Motor neuron (in vitro differentiated cells): ENCODE measurements around the gene LRP5. TPM values are rescaled to one million over a fixed set of nuclear protein-coding genes. Genes with fewer than 3 reads are reported as not detected.
"Not testable (repeated sequence)": the region's sequence is repeated elsewhere in the genome, so short reads cannot be mapped to it uniquely, and the experiment has no call there.

Experiments used
- ATAC-seq, 8 experiments: fragments of 200-7000 bp; cut with Tn5 transposase; replicated peaks in 6 of 8; 2 replicates each; pipeline ENCODE4 v1.8.0; 2021; ENCODE audit warnings: mild to moderate bottlenecking in 8 of 8, moderate library complexity in 8 of 8
- H3K27ac ChIP-seq, 2 donors: fragments of 250-450 bp; sonication (Bioruptor Pico); 2 replicates each; pipeline ENCODE4 v1.9.0; 2021; ENCODE audit warnings: antibody characterized with exemption in 2 of 2, mild to moderate bottlenecking in 2 of 2, moderate library complexity in 1 of 2
- H3K4me1 ChIP-seq, 2 donors: fragments of 250-450 bp; sonication (Bioruptor Pico); replicated peaks in 1 of 2; 2 replicates each; pipeline ENCODE4 v1.6.1; 2021; ENCODE audit warnings: antibody characterized with exemption in 2 of 2, mild to moderate bottlenecking in 2 of 2, moderate library complexity in 1 of 2
- H3K4me3 ChIP-seq, 5 donors: fragments of 250-450 bp; sonication (Bioruptor Pico); 2 replicates each; pipeline ENCODE4 v1.9.0; 2021; ENCODE audit warnings: antibody characterized with exemption in 5 of 5, mild to moderate bottlenecking in 5 of 5, moderate library complexity in 4 of 5
- WGBS, 10 experiments: fragments of 450-650 bp; shearing (Covaris generic); methylation state at CpG; one replicate each; pipeline ENCODE4 v1.0.0; 2022; 5-methylcytosine and 5-hydroxymethylcytosine counted together
- in situ Hi-C, 9 experiments: fragments of 400-800 bp; cut with MboI; loops; one replicate each; pipeline ENCODE4 v1.15.0; 2021; ENCODE audit warnings: low sequenced_read_pairs in 9 of 9, low pct_unique_long_range_greater_than_20kb in 2 of 9; ENCODE audit not compliant: unreplicated experiment in 9 of 9
- total RNA-seq, 8 experiments: library from RNA; unstranded; fragments of 300-600 nt; gene quantifications; 2 replicates each; pipeline versions ENCODE4 v1.2.3 to v1.2.4, GENCODE V29; 2022

Gene LRP5
- total RNA-seq, 8 experiments from 2014 or later, result 4.8 to 49.4 (median 14.0) TPM

DNA sequence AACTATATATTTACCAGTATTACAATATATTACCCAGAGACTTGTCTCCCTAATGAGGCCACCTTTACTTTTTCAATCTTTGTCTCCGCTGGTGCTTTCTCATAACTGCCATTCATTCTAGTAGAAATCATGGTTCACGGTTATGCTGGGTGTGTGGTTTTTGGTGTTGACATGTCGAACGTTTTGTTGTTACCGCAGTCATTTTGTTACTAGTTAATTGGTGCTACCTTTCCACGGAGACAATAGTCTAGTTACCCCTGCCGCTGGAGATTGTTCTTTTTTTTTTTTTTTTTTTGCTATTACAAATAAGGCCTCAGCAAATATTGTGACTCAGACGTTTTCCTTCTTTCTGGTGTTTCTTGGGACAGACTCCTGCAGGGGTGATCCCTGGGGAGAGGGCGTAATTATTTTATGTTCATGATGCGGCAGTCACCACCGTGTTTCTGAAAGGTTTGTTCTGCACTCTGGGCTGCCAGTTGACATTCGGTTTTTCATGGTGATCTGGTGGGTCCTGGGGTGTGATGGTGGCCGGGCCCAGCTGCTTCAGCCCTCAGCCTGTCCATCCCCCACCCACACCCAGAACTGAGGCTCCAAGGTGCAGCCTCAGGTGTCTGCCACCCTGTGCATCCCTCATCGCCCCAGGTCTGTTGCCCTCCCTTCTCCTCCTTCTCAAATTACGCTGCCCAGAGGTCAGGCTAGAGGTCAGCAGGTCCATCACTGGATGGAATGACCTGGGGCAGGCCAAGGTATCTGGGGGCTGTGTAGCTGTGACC lies 28.6 kb downstream of the LRP5 start:
- H3K27ac ChIP-seq, result no peak overlapping the region
- in situ Hi-C loops, result no loop called here
- peaks cover 0 to 11% of the 10 kb centered on the region in 2 donors for H3K4me1 ChIP-seq
- peak in 4 of 8 experiments; percentile 27 to 63 (median 37) for ATAC-seq
- no peak overlapping the region for H3K4me3 ChIP-seq
- 72 to 100% (median 81%) methylated on average over 1 to 13 of the region's 15 CpGs for whole genome bisulfite sequencing, 10 experiments

DNA sequence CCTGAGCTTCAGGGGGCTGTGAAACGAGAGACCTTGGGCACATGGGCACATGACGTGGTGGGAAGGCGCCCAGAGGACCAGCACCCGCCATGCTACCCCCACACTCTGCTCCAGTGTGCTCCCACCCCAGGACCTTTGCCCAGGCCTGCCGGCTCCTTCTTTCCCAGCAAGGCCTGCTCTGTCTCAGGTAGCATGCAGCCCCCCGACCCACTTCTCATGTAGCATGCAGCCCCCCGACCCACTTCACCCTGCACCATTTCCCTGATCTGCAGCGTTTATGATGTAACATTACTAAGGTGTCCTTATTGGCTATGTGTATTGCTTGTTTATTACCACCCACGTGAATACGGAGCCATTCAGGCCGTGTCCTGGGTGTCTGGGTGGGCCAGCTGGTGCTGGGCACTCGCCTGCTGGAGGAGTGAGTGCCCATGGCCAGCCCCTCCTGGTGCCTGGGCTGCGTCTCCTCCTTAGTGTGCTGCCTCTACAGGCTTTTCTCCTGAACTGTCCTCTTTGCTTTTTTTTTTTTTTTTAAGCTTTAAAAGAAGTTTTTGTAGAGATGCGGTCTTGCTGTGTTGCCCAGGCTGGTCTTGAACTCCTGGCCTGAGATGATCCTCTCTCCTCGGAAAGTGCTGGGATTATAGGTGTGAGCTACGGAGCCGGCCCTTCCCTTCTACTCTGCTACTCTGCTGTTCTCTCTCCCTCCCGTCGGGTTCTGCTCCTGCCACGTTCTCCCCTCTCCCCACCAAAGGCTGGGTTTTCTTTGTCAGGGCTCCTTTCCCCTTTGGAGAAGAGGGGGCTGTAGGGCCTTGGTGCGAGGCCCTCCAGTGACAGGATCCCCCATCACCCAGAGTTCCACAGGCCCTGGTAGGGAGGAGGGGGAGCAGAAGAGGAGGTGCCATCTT lies 29.4 kb downstream of the LRP5 start:
- Histone ChIP-seq H3K4me1 (peaks cover 0 to 11% of the 10 kb centered on the region in 2 donors), H3K27ac (no peak overlapping the region), H3K4me3 (no peak overlapping the region)
- in situ Hi-C loops, result no loop called here
- 55 to 100% (median 83%) methylated on average over 2 to 18 of the region's 21 CpGs; no CpG with 5 or more reads in 3 of the 10 experiments for WGBS, 10 experiments
- peak in 5 of 8 experiments; percentile 39 to 67 (median 64) for ATAC-seq

DNA sequence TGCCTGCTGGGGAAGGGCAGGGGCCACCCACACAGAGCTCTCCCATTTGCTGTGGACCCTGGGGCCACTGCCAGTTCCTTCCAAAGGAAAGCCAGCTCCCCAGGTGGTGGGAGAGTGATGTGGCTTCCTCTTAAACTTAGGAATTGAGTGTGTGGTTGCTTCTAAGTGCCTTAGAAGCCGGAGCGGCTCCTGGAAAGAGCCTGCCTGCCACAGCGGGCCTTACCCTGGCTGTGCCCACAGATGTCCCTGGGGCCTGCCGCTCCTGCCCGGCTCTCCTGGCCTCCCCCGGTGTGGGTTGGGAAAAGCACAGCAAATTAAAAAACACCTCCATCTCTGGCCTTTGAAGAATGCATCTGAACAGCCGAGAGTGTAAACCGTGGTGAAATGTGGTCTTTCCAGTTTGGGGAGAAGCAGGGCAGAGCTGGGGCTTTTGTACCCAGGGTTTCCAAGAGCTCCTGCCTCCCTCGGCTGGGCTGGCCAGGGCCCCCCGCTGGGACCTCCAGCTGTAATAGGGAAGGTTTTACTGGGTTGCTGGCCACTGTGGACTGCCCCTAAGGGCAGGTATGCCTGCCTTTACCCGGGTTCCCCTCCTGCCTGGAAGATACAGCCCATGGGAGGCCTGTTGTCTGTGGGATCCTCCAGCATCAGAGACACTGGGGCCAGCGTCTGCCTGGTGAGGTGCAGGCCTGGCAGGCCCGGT lies 30.2 kb downstream of the LRP5 start:
- 62 to 100% (median 78%) methylated on average over 1 to 7 of the region's 13 CpGs; no CpG with 5 or more reads in 4 of the 10 experiments for WGBS, 10 experiments
- no peak overlapping the region for H3K27ac ChIP-seq
- ATAC-seq, result peak in 2 of 8 experiments; percentile 8 to 34
- in situ Hi-C loops, result no loop called here
- no peak overlapping the region for H3K4me3 ChIP-seq
- H3K4me1 ChIP-seq, result peaks cover 0 to 11% of the 10 kb centered on the region in 2 donors

- no peak overlapping the region for H3K4me3 ChIP-seq
- H3K4me1 ChIP-seq, result peaks cover 0 to 11% of the 10 kb centered on the region in 2 donors
- in situ Hi-C loops, result no loop called here
- ATAC-seq, result peak in 3 of 8 experiments; percentile 42 to 85 (median 61)
- 40 to 100% (median 76%) methylated on average over 1 to 7 of the region's 14 CpGs; no CpG with 5 or more reads in 6 of the 10 experiments for WGBS, 10 experiments
- no peak overlapping the region for H3K27ac ChIP-seq
Measured at GRCh38 chr11:68343761-68344256, 31.4 kb downstream of the LRP5 start.

DNA sequence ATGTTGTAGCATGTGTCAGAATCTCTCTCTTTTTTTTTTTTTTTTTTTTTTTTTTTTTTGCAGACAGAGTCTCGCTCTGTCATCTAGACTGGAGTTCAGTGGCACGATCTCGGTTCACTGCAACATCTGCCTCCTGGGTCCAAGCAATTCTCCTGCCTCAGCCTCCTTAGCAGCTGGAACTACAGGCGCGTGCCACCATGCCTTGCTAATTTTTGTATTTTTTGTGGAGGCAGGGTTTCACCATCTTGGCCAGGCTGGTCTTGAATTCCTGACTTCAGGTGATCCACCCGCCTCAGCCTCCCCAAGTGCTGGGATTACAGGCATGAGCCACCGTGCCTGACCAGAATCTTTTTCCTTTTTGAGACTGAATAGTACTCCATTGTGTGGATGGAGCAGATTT lies 32.4 kb downstream of the LRP5 start:
- peaks cover 0 to 11% of the 10 kb centered on the region in 2 donors for H3K4me1 ChIP-seq
- H3K4me3 ChIP-seq, H3K27ac ChIP-seq, ATAC-seq, in situ Hi-C loops: not testable (repeated sequence)
- WGBS, 10 experiments, result 81 to 100% (median 95%) methylated on average over 2 to 5 of the region's 7 CpGs; no CpG with 5 or more reads in 2 of the 10 experiments

- Histone ChIP-seq H3K4me3 (no peak overlapping the region), H3K4me1 (peaks cover 0 to 9% of the 10 kb centered on the region in 2 donors), H3K27ac (no peak overlapping the region)
- in situ Hi-C loops, result no loop called here
- peak in 2 of 8 experiments; percentile 56 to 59 for ATAC-seq
- WGBS, 10 experiments, result 41 to 100% (median 94%) methylated on average over 2 to 10 of the region's 11 CpGs; no CpG with 5 or more reads in 2 of the 10 experiments
Measured at GRCh38 chr11:68345776-68346461, 33.5 kb downstream of the LRP5 start.

- ATAC-seq, result no peak
- WGBS, 10 experiments, result 86 to 100% (median 90%) methylated on average over 1 to 2 of the region's 2 CpGs; no CpG with 5 or more reads in 6 of the 10 experiments
- Histone ChIP-seq H3K27ac (no peak overlapping the region), H3K4me1 (peaks cover 0 to 4% of the 10 kb centered on the region in 2 donors), H3K4me3 (no peak overlapping the region)
- in situ Hi-C loops, result no loop called here
Measured at GRCh38 chr11:68346462-68346790, 34.0 kb downstream of the LRP5 start.

DNA sequence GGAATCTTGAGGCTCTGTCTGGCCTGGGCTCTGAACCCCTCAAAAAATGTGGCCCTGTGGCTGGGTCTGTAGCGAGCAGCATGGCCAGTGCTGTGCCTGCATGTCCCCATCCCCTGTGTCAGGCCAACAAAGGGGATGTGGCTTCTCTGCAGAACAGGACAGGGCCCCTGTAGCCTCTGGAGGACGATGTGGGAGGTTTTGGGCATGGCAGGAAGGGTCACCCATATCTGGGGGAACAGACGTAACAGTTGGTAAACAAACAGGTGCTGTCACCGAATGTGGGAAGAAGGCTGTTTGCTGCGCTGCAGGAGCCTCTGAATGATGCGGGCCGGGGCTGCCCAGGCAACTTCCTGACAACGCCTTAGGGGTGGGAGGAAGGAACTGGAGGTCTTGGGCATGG lies 35.0 kb downstream of the LRP5 start:
- H3K4me3 ChIP-seq, result no peak overlapping the region
- ATAC-seq, result no peak
- H3K27ac ChIP-seq, result no peak overlapping the region
- H3K4me1 ChIP-seq, result no peaks in the 10 kb centered on the region
- in situ Hi-C loops, result no loop called here
- WGBS, 10 experiments, result 58 to 100% (median 97%) methylated on average over 1 to 8 of the region's 8 CpGs; no CpG with 5 or more reads in 5 of the 10 experiments

DNA sequence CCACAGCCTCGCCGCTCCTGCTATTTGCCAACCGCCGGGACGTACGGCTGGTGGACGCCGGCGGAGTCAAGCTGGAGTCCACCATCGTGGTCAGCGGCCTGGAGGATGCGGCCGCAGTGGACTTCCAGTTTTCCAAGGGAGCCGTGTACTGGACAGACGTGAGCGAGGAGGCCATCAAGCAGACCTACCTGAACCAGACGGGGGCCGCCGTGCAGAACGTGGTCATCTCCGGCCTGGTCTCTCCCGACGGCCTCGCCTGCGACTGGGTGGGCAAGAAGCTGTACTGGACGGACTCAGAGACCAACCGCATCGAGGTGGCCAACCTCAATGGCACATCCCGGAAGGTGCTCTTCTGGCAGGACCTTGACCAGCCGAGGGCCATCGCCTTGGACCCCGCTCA lies 35.5 kb downstream of the LRP5 start:
- no peak for ATAC-seq
- Histone ChIP-seq H3K27ac (no peak overlapping the region), H3K4me3 (no peak overlapping the region), H3K4me1 (no peaks in the 10 kb centered on the region)
- in situ Hi-C loops, result no loop called here
- WGBS, 10 experiments, result 95 to 100% (median 98%) methylated on average over 2 to 14 of the region's 32 CpGs; no CpG with 5 or more reads in 6 of the 10 experiments

DNA sequence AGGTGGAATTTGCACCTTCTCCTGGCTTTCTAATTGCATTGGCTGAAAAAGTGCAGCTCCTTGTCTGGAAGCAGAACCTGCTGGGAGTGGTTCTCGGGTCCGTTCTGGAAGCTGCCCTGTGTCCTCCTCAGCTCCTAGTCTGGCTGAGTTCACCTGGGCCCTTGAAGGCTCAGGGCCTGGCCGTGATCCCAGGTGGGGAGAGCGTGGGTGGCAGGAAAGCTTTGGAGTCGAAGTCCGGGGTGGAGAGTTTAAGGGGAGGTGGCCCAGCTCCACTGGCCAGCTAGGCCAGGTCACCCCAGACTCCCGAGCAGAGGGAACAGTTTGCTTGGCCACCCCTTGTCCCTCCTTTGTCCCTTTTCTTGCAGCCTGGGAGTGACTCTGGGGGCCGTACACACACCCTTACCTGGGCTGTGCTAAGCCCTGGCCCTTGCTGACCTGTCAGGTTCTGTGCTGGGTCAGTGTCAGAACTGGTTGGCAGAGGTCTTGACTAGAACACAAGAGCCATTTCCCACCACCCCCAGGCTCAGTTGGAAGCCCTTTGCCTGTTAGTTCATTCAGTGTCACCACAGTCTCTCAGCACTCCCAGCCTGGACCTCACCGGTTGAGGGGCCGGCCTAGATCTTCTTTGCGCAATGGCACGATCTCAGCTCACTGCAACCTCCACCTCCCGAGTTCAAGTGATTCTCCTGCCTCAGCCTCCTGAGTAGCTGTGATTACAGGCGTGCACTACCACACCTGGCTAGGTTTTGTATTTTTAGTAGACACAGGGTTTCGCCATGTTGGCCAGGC lies 37.3 kb downstream of the LRP5 start:
- no peak for ATAC-seq
- in situ Hi-C loops, result no loop called here
- H3K4me1 ChIP-seq, result no peaks in the 10 kb centered on the region
- WGBS, 10 experiments, result 40 to 100% (median 94%) methylated on average over 1 to 5 of the region's 15 CpGs; no CpG with 5 or more reads in 5 of the 10 experiments
- H3K27ac ChIP-seq, result no peak overlapping the region
- H3K4me3 ChIP-seq, result no peak overlapping the region

DNA sequence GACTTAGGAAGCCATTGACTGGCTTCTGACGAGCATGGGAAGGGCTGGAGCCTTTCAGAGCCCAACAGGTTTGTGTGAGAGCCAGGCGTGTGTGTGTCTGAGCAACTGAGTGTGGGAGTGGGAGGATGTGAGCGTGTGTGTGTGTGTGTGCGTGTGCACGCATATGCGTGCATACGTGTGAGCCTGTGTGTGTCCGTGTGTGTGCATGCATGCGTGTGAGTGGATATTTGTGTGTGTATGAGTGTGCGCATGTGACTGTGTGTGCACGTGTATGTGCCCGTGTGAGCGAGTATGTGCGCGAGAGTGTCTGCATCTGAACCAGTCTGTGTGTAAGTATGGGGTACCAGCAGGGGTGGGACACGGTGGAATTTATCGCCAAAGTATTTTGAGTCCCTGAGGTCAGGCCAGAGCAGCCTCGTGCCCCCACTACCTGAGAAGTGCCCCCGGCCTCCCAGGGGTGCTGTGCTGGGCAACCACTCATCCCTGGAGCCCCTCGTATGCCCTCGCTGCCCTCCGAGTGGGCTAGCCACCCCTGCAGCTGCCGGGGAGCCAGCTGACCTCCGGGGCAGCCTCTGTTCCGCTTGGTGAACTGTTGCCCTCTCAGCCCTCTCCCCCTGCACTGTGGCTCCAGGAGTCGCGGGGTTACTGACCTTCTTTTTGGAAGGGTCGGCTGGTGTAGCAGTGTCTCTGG lies 38.5 kb downstream of the LRP5 start:
- in situ Hi-C loops, result no loop called here
- no peak overlapping the region for H3K27ac ChIP-seq
- WGBS, 10 experiments, result 80 to 100% (median 95%) methylated on average over 1 to 5 of the region's 28 CpGs; no CpG with 5 or more reads in 6 of the 10 experiments
- no peaks in the 10 kb centered on the region for H3K4me1 ChIP-seq
- ATAC-seq, result no peak
- no peak overlapping the region for H3K4me3 ChIP-seq
